Peyer's patch (tissue), 4 donors: ENCODE measurements around the gene CBY3.
"Not testable (repeated sequence)": the region's sequence is repeated elsewhere in the genome, so short reads cannot be mapped to it uniquely, and the experiment has no call there.

Experiments
- POLR2A ChIP-seq, 2 donors: fragments of 450-650 bp; IDR thresholded peaks; one replicate each; pipeline ENCODE4 v1.5.1; 2017; ENCODE audit warnings: antibody characterized with exemption in 2 of 2, mild to moderate bottlenecking in 2 of 2, moderate library complexity in 2 of 2
- TF ChIP-seq, protein P1 (sequence below), 6 experiments: fragments of 450-650 bp in 4 of 6; fragments of 200-600 bp in 2 of 6; sonication (generic) in 1 of 6; IDR thresholded peaks; one replicate each; pipeline ENCODE4 v1.5.1; 2017 to 2019; ENCODE audit warnings: antibody characterized with exemption in 6 of 6, mild to moderate bottlenecking in 3 of 6, moderate library complexity in 1 of 6

DNA sequence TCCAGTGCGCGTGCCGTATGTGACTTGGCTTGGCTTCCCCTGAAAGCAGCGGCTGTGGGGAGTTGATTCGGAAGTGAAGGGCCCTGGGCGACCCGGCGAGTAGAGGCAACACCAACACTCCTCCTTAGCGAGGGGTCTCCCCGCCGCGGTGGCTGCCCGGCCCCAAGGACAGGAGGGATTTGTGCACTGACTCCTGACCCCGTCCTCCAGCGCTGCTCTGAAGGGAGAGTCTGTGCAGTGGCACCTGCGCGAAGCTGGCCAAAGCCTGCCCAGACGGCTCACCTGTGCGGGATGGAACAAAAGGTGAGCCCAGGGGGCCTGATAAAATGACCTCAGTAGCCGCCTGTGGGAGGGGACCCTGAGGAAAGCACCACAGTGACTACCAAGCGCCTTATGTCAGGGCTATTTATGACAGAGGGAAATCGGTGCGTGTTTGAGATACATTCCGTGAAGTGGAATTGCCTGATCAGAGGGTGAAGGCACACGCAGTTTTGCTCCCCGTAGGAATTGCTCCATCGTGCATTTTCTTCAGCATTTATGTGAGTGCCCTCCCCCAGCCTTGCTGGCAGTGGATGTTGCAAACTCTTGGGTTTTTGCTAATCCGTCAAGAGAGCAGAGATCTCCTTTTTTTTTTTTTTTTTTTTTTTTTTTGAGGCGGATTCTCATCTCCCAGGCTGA lies 22.5 kb downstream of the CBY3 start:
- TF ChIP-seq, protein P1, sequence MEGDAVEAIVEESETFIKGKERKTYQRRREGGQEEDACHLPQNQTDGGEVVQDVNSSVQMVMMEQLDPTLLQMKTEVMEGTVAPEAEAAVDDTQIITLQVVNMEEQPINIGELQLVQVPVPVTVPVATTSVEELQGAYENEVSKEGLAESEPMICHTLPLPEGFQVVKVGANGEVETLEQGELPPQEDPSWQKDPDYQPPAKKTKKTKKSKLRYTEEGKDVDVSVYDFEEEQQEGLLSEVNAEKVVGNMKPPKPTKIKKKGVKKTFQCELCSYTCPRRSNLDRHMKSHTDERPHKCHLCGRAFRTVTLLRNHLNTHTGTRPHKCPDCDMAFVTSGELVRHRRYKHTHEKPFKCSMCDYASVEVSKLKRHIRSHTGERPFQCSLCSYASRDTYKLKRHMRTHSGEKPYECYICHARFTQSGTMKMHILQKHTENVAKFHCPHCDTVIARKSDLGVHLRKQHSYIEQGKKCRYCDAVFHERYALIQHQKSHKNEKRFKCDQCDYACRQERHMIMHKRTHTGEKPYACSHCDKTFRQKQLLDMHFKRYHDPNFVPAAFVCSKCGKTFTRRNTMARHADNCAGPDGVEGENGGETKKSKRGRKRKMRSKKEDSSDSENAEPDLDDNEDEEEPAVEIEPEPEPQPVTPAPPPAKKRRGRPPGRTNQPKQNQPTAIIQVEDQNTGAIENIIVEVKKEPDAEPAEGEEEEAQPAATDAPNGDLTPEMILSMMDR (IDR thresholded peaks at IDR 0.05): not testable (repeated sequence)
- not testable (repeated sequence) for TF ChIP-seq POLR2A (IDR thresholded peaks at IDR 0.05)
